Measurements from ENCODE around the gene BATF2.
"Not testable (repeated sequence)": the region's sequence is repeated elsewhere in the genome, so short reads cannot be mapped to it uniquely, and the experiment has no call there.

Gene BATF2

DNA sequence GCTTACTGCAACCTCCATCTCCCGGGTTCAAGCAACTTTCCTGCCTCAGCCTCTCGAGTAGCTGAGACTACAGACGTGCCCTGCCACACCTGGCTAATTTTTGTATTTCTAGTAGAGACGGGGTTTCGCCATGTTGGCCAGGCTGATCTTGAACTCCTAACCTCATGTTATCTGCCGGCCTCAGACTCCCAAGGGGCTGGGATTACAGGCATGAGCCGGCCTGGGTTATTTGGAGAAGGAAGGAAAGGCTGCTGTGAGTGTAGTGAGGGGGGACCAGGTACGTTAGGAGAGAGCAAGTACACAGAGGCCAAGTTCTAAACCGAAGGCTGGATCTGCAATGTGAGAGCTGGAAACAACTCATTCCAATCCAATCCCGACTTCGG lies 453 bp downstream of the BATF2 start:
- peak overlapping the region; percentile 5; the same call in 1 of the 2 replicates for H3K27ac ChIP-seq
- TF ChIP-seq, protein P1, sequence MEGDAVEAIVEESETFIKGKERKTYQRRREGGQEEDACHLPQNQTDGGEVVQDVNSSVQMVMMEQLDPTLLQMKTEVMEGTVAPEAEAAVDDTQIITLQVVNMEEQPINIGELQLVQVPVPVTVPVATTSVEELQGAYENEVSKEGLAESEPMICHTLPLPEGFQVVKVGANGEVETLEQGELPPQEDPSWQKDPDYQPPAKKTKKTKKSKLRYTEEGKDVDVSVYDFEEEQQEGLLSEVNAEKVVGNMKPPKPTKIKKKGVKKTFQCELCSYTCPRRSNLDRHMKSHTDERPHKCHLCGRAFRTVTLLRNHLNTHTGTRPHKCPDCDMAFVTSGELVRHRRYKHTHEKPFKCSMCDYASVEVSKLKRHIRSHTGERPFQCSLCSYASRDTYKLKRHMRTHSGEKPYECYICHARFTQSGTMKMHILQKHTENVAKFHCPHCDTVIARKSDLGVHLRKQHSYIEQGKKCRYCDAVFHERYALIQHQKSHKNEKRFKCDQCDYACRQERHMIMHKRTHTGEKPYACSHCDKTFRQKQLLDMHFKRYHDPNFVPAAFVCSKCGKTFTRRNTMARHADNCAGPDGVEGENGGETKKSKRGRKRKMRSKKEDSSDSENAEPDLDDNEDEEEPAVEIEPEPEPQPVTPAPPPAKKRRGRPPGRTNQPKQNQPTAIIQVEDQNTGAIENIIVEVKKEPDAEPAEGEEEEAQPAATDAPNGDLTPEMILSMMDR (conservative IDR thresholded peaks at IDR 0.05) = no peak

DNA sequence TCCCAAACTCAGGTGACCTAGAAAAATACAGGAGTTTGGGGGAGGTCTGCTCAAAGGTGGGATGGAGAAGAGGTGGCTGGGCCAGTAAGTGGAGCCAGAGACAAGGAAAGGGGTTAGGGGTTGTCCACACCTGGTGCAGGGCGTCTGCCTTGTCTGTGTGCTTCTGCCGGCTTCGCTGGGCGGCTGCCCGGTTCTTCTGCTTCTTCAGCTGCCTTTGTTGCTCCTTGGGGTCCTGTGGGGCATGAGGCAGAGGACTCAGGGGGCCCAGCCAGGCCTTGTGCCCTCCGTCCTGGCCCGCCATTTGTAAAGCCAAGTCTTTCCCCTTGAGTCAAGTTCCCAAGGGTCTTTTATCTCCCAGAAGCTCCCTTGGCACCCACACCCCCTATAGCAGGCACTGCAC lies 2.5 kb downstream of the BATF2 start:
- TF ChIP-seq, protein P1 (conservative IDR thresholded peaks at IDR 0.05) = no peak

DNA sequence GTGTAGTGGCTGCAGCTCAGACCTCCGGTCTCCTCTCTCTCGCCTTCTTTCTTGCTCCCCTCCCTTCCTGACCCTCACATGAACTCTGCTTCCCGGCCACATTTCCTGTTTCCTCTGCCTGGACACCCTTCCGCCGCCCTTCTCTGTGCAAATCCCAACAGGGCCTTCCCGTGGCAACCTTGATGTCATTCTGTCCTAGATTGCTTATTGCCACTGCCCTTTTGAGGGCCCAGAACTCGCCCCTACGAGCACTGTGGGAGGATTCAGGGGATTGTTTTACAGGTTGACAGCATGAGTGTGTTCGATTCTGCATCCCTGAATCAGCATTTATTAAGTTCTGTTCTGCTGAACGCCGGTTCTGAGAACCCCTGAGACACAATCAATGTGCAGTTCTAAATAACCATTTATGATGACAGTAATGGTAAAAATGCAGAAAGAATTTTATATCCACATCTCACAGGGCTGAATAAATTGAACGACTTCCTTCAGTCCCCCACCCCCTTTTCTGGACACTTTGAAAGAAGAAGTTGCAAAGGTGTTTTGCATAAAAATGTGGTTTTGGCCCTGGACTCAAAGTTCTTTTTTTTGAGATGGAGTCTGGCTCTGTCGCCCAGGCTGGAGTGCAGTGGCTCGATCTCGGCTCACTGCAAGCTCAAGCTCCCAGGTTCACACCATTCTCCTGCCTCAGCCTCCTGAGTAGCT lies 6.4 kb downstream of the BATF2 start:
- no peak overlapping the region for H3K27ac ChIP-seq
- TF ChIP-seq, protein P1 (conservative IDR thresholded peaks at IDR 0.05) = no peak

More for the DNA sequence above, 2.5 kb downstream of the BATF2 start:
- H3K27ac ChIP-seq = no peak overlapping the region

DNA sequence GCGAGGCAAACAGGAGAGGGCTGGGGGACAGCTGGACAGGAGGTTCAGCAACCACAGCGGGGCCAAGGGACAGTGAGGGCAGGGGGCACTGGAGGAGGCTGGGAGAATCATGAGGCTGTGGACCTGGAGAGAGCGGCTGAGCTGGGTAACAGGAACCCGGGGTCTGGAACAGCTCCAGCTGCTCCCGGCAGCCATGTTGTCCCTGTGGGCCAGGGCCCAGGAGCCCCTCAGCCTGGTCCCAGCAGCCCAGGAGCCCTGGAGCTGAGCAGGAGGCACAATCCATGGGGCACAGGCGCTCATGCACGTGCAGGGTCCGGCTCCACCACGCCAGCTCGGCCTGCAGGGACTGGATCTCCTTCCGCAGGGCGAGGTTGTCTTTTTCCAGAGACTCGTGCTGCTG lies 7.4 kb downstream of the BATF2 start:
- H3K27ac ChIP-seq = no peak overlapping the region
- TF ChIP-seq, protein P1 (conservative IDR thresholded peaks at IDR 0.05) = no peak

DNA sequence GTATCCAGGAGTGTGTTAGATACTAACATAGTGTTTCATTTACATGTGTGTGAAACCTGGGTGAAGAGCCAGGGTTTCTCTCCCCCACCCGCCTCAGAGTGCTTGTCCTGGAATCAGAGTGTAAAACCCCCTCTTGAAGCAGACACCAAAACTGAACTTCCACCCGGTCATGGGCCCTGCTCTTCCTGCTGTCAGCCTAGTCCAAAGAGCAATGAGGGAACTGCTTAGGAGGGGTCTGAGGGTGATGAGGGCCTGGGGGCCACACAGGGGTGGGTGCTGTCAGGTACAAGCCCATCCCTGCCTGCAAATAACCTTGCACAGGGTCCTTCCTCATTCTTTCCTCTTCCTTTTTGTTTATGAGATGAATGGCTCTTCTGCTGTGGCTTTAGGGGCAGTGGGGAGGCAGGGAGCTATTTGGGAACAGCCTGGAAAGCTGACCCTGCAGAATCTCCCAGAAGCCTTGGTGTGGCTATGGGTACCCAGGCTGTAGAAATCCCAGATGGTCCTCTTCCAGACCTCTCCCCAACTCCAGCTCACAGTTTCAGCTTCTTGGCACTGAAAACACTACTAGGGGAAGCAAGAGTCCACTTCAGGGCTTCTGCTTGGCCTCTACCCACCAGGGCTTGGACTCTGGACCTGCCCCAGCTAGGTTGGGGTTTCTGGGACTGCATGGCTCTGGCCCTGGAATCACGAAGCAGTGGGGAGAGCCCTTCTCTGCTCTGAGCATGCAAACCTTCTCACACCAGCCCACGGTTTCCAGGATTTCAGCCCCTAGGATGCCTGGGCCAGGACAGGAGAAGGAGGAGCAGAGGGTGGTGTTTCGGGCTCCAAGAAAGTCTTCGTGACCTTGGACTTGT lies 8.5 kb downstream of the BATF2 start:
- H3K27ac ChIP-seq = no peak overlapping the region
- TF ChIP-seq, protein P1 (conservative IDR thresholded peaks at IDR 0.05) = no peak

DNA sequence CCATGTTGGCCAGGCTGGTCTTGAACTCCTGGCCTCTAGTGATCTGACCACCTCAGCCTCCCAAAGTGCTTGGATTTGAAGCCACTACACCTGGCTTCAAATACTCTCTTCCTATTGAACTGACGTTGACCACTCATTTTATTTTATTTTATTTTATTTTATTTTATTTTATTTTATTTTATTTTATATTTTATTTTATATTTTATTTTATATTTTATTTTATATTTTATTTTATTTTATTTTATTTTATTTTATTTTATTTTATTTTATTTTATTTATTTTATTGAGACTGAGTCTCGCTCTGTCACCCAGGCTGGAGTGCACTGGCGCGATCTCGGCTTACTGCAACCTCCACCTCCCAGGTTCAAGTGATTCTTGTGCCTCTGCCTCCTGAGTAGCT lies 13.4 kb downstream of the BATF2 start:
- H3K27ac ChIP-seq = not testable (repeated sequence)

DNA sequence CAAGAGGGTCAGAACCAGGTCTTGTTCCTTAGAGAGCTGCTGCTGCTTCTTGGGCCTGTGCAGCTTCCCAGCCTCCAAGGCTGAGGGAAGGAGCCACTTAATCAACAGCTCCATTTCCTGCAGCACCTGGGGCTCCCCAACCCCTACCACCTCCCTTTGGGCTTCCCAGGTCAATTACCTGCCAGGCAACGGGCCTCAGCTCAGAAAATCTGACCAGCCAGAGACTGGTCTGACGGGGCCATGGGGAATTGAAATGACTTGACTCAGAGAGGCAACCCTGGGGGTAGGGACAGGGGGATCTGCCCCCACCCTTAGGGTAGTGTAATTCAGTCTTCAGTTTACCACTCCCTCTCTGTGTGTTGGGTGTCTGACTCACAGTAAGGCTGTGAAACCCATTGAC lies 20.1 kb downstream of the BATF2 start:
- TF ChIP-seq, protein P1 (conservative IDR thresholded peaks at IDR 0.05) = no peak
- no peak overlapping the region for H3K27ac ChIP-seq

DNA sequence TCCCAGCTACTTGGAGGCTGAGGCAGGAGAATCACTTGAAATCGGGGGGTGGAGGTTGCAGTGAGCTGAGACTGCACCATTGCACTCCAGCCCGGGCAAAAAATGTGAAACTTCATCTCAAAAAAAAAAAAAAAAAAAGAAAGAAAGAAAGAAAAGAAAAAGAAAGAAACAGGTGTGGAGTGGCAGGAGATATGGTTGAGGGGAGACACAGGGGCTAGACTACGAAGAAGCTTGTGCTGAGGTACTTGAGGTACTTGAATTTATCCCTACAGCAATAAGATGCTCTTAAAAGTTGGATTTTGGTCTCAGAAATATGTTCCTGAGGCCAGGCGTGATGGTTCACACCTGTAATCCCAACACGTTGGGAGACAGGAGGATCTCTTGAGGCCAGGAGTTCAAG lies 22.6 kb downstream of the BATF2 start:
- TF ChIP-seq, protein P1 (conservative IDR thresholded peaks at IDR 0.05) = no peak
- no peak overlapping the region for H3K27ac ChIP-seq
